Eye (tissue), 1 donor: ENCODE measurements around the gene CFAP46.

Source experiments
- DNase-seq: peaks from one replicate; pipeline ENCODE4 v3.0.0-alpha.2; 2015

Gene CFAP46

DNA sequence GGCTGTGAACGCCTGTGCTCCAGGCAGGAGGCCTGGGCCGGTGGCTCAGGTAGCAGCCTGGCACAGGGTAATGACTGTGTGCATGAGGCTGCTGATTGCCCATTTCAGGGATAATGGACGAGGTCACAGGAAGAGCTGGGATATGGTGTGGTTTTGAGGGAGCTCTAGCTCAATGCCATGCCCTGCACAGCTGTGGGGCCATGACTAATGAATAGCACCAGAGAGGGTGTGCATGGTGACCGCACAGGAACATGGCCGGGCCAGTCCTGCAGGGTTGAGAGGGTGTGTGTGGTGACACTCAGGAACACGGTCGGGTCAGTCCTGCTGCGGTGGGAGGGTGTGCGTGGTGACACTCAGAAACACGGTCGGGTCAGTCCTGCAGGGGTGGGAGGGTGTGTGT, 178.3 kb downstream of the CFAP46 start:
- no peak for DNase-seq

DNA sequence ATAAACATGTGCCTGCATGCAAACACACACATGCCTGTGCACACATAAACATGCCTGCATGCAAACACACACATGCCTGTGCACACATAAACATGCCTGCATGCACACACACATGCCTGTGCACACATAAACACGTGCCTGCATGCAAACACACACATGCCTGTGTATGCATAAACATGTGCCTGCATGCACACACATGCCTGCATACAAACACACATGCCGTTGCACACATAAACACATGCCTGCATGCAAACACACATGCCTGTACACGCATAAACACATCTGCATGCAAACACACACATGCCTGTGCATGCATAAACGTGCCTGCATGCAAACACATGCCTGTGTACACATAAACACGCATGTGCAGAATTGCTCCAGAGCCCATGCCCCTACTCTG, 178.8 kb downstream of the CFAP46 start:
- no peak for DNase-seq

DNA sequence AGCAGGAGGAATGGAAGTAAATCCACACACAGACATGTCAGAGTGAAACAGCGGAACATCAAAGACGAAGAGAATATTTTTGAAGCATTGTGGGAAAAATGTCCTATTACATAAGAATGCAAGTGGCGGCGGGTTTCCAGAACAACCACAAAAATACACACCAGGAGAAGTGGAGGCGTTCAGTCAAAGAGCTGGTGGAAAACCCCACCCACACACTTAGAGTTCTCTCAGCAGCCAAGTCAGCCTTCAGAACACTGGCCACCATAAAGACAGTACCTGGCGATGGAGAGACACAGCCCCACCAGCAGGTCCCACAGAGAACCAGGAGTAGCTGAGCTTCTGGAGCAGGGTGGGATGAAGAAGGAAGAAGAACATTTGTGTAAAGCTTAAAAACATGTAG, 180.1 kb downstream of the CFAP46 start:
- DNase-seq, result no peak

DNA sequence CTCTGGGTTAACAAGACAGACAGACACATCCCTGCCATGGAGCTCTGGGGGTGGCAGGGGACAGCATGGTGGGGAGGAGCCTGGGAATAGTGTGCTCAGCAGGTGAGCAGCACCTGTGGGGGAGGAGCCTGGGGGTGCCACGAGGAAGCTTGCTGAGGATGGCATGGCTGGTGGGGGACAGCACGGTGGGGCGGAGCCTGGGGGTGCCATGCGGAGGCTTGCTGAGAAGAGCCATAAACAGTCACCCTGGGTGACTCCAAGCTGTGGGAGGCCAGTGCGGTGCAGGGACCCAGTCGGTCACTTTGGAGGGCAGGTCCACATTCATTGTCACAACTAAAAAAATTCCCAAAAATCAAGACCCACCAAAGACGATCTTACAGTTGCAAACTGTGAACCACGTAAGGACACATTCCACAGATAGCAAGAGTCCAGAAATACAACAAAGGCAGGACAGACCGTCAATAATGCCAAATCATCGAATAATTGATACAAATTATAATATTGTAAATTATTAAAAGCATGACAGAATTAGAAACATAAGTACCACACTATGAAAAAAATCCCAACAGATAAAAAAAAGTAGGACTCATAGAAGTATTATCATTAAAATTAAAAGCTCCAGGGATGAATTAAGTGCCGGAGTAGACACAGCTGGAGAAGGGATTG, 180.8 kb downstream of the CFAP46 start:
- no peak for DNase-seq

DNA sequence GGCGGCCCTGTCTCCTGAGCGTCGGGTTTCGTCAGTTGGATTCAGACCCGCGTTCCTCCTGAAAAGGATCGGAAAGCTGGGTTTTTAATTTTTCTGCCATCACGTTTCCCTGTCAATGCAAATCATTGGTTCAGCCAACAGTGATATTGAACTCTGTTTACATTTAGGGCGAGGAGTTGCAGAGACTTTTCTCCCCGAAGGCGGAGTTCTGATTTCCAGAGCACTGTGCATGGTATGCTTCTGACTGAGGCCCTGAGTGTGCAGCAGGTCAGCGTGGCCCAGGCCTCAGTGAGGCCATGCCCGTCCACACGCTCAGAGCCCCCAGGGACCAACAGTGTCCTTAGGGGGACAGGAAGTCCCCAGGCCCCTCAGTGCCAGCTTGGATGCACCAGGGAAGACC, 183.5 kb downstream of the CFAP46 start:
- no peak for DNase-seq
